Upper lobe of right lung (tissue), 1 donor: ENCODE measurements around the gene SAMHD1. TPM values are rescaled to one million over a fixed set of nuclear protein-coding genes. Genes with fewer than 3 reads are reported as not detected.
"Not testable (repeated sequence)": the region's sequence is repeated elsewhere in the genome, so short reads cannot be mapped to it uniquely, and the experiment has no call there.

ENCODE experiments used
- ATAC-seq: fragments of 200-7000 bp; cut with Tn5 transposase; one replicate; pipeline ENCODE4 v1.9.1; 2020; ENCODE audit warnings: mild to moderate bottlenecking, moderate library complexity
- DNase-seq: peaks from one replicate; pipeline ENCODE4 v3.0.0-alpha.2; 2020
- H3K27ac ChIP-seq: fragments of 200-600 bp; one replicate; pipeline ENCODE4 v1.8.0; 2022
- H3K27me3 ChIP-seq: fragments of 200-600 bp; one replicate; pipeline ENCODE4 v1.8.0; 2022; ENCODE audit warnings: mild to moderate bottlenecking
- H3K36me3 ChIP-seq: fragments of 200-600 bp; one replicate; pipeline ENCODE4 v1.8.0; 2022
- H3K4me1 ChIP-seq: fragments of 200-600 bp; one replicate; pipeline ENCODE4 v1.8.0; 2022
- H3K4me3 ChIP-seq: fragments of 200-600 bp; one replicate; pipeline ENCODE4 v1.8.0; 2022; ENCODE audit warnings: mild to moderate bottlenecking
- H3K9me3 ChIP-seq: fragments of 200-600 bp; one replicate; pipeline ENCODE4 v1.8.0; 2022
- intact Hi-C: fragments of 100-400 bp; cut with DNase I; formaldehyde crosslinking; loops from one replicate; pipeline ENCODE4 v1.11.0; 2022
- total RNA-seq: library from RNA; stranded (reverse); fragmentation: NEBNext Ultra II Directional; extraction: Animal tissue kit (Norgen Biotek cat#: 25700); gene quantifications from one replicate; pipeline ENCODE4 v1.2.1, GENCODE V29; 2021
- TF ChIP-seq, protein P1 (sequence below): fragments of 200-600 bp; IDR thresholded peaks from one replicate; pipeline ENCODE4 v1.8.0; 2022; ENCODE audit warnings: antibody characterized with exemption
- donor health status: DM: no; HTN: yes; CAD: no; lungs with severe emphysema.

Gene SAMHD1
- total RNA-seq, 1 donor from 2014 or later, result 177 TPM

DNA sequence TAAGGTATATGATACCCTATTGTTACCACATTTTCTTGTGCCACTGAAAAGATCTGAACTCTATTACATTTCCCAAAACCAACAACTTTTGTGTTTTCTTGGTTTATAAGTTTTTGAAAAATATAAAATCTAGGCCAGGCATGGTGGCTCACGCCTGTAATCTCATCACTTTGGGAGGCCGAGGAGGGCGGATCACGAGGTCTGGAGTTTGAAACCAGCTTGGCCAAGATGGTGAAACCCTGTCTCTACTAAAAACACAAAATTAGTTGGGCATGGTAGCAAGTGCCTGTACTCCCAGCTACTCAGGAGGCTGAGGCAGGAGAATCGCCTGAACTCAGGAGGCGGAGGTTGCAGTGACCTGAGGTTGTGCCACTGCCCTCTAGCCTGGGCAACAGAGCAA, 34.3 kb downstream of the SAMHD1 start:
- peaks cover 92% of the 10 kb centered on the region for H3K36me3 ChIP-seq

GRCh38 chr20:36916199-36916598, 35.3 kb downstream of the SAMHD1 start:
- H3K36me3 ChIP-seq, result peaks cover 93% of the 10 kb centered on the region
- ATAC-seq, result no peak
- intact Hi-C loops, result no loop called here

More for the DNA sequence above, 34.3 kb downstream of the SAMHD1 start:
- Histone ChIP-seq H3K4me1 (no peaks in the 10 kb centered on the region), H3K27ac (no peak overlapping the region), H3K9me3 (no peaks in the 10 kb centered on the region), H3K4me3 (no peak overlapping the region), H3K27me3 (no peaks in the 10 kb centered on the region)
- ATAC-seq, result no peak
- TF ChIP-seq, protein P1, sequence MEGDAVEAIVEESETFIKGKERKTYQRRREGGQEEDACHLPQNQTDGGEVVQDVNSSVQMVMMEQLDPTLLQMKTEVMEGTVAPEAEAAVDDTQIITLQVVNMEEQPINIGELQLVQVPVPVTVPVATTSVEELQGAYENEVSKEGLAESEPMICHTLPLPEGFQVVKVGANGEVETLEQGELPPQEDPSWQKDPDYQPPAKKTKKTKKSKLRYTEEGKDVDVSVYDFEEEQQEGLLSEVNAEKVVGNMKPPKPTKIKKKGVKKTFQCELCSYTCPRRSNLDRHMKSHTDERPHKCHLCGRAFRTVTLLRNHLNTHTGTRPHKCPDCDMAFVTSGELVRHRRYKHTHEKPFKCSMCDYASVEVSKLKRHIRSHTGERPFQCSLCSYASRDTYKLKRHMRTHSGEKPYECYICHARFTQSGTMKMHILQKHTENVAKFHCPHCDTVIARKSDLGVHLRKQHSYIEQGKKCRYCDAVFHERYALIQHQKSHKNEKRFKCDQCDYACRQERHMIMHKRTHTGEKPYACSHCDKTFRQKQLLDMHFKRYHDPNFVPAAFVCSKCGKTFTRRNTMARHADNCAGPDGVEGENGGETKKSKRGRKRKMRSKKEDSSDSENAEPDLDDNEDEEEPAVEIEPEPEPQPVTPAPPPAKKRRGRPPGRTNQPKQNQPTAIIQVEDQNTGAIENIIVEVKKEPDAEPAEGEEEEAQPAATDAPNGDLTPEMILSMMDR, result no peak
- intact Hi-C loops, result no loop called here
- DNase-seq, result peak; percentile 23

DNA sequence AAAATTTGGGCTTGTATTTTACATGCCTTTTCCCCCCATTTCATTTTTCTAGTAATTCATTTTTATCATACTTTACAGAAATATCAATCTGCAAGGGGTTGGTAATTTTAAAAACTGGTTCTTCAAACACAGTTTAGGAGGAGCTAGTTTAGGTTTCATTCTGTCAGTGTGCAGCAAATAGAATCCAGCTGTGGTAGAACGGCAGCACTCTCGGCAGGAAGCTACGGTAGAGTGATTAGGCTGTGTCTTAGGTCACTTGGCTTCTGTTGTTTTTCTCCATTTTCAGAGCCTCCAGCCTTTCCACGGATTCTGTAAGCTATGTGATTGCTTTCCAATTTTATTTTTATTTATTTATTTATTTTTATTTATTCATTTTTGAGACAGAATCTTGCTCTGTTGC, 42.9 kb downstream of the SAMHD1 start:
- DNase-seq (no peak), ATAC-seq (no peak)
- H3K27me3 ChIP-seq, result no peaks in the 10 kb centered on the region
- peaks cover 99% of the 10 kb centered on the region for H3K36me3 ChIP-seq
- H3K27ac ChIP-seq, result no peak overlapping the region
- no peaks in the 10 kb centered on the region for H3K9me3 ChIP-seq
- H3K4me3 ChIP-seq, result no peak overlapping the region
- H3K4me1 ChIP-seq, result no peaks in the 10 kb centered on the region
- TF ChIP-seq, protein P1, result no peak
- intact Hi-C loops, result no loop called here

More at GRCh38 chr20:36916199-36916598, 35.3 kb downstream of the SAMHD1 start:
- H3K27ac ChIP-seq, result no peak overlapping the region
- no peak for DNase-seq
- H3K9me3 ChIP-seq, result no peaks in the 10 kb centered on the region
- H3K4me3 ChIP-seq, result no peak overlapping the region
- H3K4me1 ChIP-seq, result no peaks in the 10 kb centered on the region
- H3K27me3 ChIP-seq, result no peaks in the 10 kb centered on the region
- TF ChIP-seq, protein P1, result no peak

GRCh38 chr20:36906086-36906485, 45.4 kb downstream of the SAMHD1 start:
- H3K9me3 ChIP-seq, H3K27me3 ChIP-seq, intact Hi-C loops, ATAC-seq, DNase-seq, H3K4me3 ChIP-seq, H3K4me1 ChIP-seq, H3K27ac ChIP-seq: not testable (repeated sequence)
- H3K36me3 ChIP-seq, result peaks cover 100% of the 10 kb centered on the region

DNA sequence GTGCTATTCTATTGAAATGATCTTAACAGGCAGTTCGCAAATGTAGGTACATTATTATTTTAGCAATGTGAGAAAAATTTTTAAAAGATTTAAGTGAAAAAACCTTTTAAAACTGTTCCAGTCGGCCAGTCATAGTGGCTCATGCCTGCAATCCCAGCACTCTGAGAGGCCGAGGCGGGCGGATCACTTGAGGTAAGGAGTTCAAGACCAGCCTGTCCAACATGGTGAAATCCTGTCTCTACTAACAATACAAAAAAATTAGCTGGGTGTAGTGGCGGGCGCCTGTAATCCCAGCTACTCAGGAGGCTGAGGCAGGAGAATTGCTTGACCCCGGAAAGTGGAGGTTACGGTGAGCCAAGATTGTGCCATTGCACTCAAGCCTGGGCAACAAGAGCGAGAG, 45.9 kb downstream of the SAMHD1 start:
- H3K27me3 ChIP-seq, H3K4me1 ChIP-seq, H3K9me3 ChIP-seq, ATAC-seq, H3K4me3 ChIP-seq, intact Hi-C loops, DNase-seq, H3K27ac ChIP-seq: not testable (repeated sequence)
- H3K36me3 ChIP-seq, result peaks cover 100% of the 10 kb centered on the region

DNA sequence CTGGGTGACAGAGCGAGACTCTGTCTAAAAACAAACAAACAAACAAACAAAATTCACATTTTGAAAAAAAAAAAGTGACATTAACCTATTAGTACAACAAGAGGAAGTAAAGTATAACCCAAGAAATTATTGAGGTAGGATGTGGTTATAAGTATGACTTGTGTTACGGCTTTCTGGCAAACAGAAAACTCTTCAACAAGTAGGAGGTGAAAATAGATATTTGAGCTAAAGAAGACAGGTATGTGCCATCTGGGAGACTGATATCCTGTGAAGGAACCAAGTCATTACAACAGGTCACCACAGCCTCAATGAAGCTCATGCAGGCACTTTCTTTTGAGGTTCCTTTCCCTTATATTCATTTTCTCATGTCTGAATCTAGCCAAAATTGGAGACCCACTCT, 46.8 kb downstream of the SAMHD1 start:
- Histone ChIP-seq H3K4me1 (no peaks in the 10 kb centered on the region), H3K9me3 (no peaks in the 10 kb centered on the region), H3K27ac (no peak overlapping the region), H3K4me3 (no peak overlapping the region), H3K27me3 (no peaks in the 10 kb centered on the region), H3K36me3 (peaks cover 100% of the 10 kb centered on the region)
- DNase-seq (no peak), ATAC-seq (no peak)
- TF ChIP-seq, protein P1, result no peak
- intact Hi-C loops, result no loop called here

DNA sequence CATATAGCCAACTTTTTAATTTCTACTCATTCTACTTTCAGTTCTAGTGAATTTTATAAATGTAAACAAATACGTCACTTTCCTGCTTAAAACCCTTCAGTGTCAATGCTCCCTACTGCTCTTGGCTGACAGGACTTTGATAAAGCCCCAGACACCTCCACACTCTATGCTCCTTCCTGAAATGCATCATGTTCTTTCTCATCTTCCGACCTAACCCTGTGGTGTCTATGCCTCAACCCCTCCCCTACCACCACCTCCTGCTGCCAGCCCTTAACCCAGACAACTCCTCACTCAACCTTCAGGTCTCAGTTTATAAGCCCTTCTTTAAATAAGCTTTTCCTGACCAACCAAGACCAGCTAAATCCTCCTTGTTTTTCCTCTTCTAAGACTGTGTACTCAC, 56.5 kb downstream of the SAMHD1 start:
- intact Hi-C loops, result no loop called here
- DNase-seq (no peak), ATAC-seq (no peak)
- no peaks in the 10 kb centered on the region for H3K27me3 ChIP-seq
- no peaks in the 10 kb centered on the region for H3K9me3 ChIP-seq
- H3K36me3 ChIP-seq, result peaks cover 99% of the 10 kb centered on the region
- no peak overlapping the region for H3K4me3 ChIP-seq
- TF ChIP-seq, protein P1, result no peak
- H3K4me1 ChIP-seq, result no peaks in the 10 kb centered on the region
- no peak overlapping the region for H3K27ac ChIP-seq
